Gastrocnemius medialis (tissue), 4 donors: ENCODE data around the gene MARK2.

Experiments used
- POLR2A ChIP-seq, 2 donors: fragments of 450-650 bp; IDR thresholded peaks; one replicate each; pipeline ENCODE4 v1.6.1; 2017; ENCODE audit warnings: antibody characterized with exemption in 2 of 2, mild to moderate bottlenecking in 2 of 2, moderate library complexity in 2 of 2
- TF ChIP-seq, protein P1 (sequence below), 5 experiments: fragments of 450-650 bp in 3 of 5; fragments of 200-600 bp in 2 of 5; sonication (generic) in 2 of 5; IDR thresholded peaks in 4 of 5; conservative IDR thresholded peaks in 1 of 5; 1 replicate in 4 of 5; 2 replicates in 1 of 5; pipeline ENCODE4 v1.5.1; 2016 to 2019; ENCODE audit warnings: antibody characterized with exemption in 5 of 5, mild to moderate bottlenecking in 3 of 5, moderate library complexity in 3 of 5

- no peak for TF ChIP-seq POLR2A (IDR thresholded peaks at IDR 0.05)
- TF ChIP-seq, protein P1, sequence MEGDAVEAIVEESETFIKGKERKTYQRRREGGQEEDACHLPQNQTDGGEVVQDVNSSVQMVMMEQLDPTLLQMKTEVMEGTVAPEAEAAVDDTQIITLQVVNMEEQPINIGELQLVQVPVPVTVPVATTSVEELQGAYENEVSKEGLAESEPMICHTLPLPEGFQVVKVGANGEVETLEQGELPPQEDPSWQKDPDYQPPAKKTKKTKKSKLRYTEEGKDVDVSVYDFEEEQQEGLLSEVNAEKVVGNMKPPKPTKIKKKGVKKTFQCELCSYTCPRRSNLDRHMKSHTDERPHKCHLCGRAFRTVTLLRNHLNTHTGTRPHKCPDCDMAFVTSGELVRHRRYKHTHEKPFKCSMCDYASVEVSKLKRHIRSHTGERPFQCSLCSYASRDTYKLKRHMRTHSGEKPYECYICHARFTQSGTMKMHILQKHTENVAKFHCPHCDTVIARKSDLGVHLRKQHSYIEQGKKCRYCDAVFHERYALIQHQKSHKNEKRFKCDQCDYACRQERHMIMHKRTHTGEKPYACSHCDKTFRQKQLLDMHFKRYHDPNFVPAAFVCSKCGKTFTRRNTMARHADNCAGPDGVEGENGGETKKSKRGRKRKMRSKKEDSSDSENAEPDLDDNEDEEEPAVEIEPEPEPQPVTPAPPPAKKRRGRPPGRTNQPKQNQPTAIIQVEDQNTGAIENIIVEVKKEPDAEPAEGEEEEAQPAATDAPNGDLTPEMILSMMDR (IDR thresholded peaks at IDR 0.05 in 4 of 5, conservative IDR thresholded peaks at IDR 0.05 in 1 of 5), result no peak
Observed at GRCh38 chr11:63811522-63811921, 27.4 kb upstream of the MARK2 start.
